C4-2B (cell line): ENCODE measurements around the gene NECTIN2.

Experiments used
- H3K27ac ChIP-seq: fragments of 450-650 bp; 2 replicates; pipeline ENCODE4 v1.5.1; 2017
- ZFX ChIP-seq: fragments of 450-650 bp; IDR thresholded peaks from 2 replicates; pipeline ENCODE4 v1.6.1; 2017
- TF ChIP-seq, protein P1 (sequence below): fragments of 450-650 bp; conservative IDR thresholded peaks from 2 replicates; pipeline ENCODE4 v1.5.1; 2017; ENCODE audit warnings: mild to moderate bottlenecking

Gene NECTIN2

GRCh38 chr19:44931541-44931940 is 85.4 kb downstream of the NECTIN2 start:
- no peak overlapping the region for H3K27ac ChIP-seq
- no peak for TF ChIP-seq ZFX
- TF ChIP-seq, protein P1, sequence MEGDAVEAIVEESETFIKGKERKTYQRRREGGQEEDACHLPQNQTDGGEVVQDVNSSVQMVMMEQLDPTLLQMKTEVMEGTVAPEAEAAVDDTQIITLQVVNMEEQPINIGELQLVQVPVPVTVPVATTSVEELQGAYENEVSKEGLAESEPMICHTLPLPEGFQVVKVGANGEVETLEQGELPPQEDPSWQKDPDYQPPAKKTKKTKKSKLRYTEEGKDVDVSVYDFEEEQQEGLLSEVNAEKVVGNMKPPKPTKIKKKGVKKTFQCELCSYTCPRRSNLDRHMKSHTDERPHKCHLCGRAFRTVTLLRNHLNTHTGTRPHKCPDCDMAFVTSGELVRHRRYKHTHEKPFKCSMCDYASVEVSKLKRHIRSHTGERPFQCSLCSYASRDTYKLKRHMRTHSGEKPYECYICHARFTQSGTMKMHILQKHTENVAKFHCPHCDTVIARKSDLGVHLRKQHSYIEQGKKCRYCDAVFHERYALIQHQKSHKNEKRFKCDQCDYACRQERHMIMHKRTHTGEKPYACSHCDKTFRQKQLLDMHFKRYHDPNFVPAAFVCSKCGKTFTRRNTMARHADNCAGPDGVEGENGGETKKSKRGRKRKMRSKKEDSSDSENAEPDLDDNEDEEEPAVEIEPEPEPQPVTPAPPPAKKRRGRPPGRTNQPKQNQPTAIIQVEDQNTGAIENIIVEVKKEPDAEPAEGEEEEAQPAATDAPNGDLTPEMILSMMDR, result no peak
